GM12892 (cell line): ENCODE results near the gene SLC3A2.
"Not testable (repeated sequence)": the region's sequence is repeated elsewhere in the genome, so short reads cannot be mapped to it uniquely, and the experiment has no call there.

Source experiments
- DNase-seq: peaks from one replicate; pipeline ENCODE4 v3.0.0; 2011; ENCODE audit not compliant: insufficient read length
- FAIRE-seq: peaks from 2 replicates; lab custom pipeline; 2011; peaks lifted over from hg19 to GRCh38; lab: Jason Lieb, UNC
- POLR2A ChIP-seq: IDR thresholded peaks from 2 replicates; pipeline ENCODE4 v1.6.1; 2011; ENCODE audit warnings: low read depth, low read length, control low read depth
- POLR2AphosphoS5 ChIP-seq: IDR thresholded peaks from 2 replicates; pipeline ENCODE4 v1.6.1; 2011; ENCODE audit warnings: low read depth, low read length, control low read depth
- TAF1 ChIP-seq: IDR thresholded peaks from 2 replicates; pipeline ENCODE4 v1.6.1; 2011; ENCODE audit warnings: low read depth, mild to moderate bottlenecking, control low read depth, low read length, borderline replicate concordance

The SLC3A2 gene

GRCh38 chr11:62854013-62854824 is 26.5 kb upstream of the SLC3A2 start:
- DNase-seq (no peak), FAIRE-seq (peak; percentile 30)
- TF ChIP-seq POLR2A: 0 out of 2 replicates have a peak, but pooled peaks have one; percentile 13
- TF ChIP-seq POLR2AphosphoS5: no peak; the same call in 1 of the 2 replicates
- TF ChIP-seq TAF1: no peak

- no peak for DNase-seq
- FAIRE-seq: no peak
These were observed 25.7 kb upstream of the SLC3A2 start for GRCh38 chr11:62854825-62855570.

GRCh38 chr11:62855571-62856332 is 24.9 kb upstream of the SLC3A2 start:
- FAIRE-seq (peak; percentile 98), DNase-seq (peak; percentile 83)
- TF ChIP-seq TAF1: peak; percentile 99
- TF ChIP-seq POLR2AphosphoS5: peak; percentile 100
- peak; percentile 100 for TF ChIP-seq POLR2A

More at GRCh38 chr11:62854825-62855570, 25.7 kb upstream of the SLC3A2 start:
- TF ChIP-seq POLR2A (no peak), POLR2AphosphoS5 (no peak), TAF1 (no peak)

- FAIRE-seq: no peak
- DNase-seq: no peak
- TF ChIP-seq POLR2AphosphoS5: no peak
- TF ChIP-seq TAF1: no peak
- no peak for TF ChIP-seq POLR2A
These were observed 24.3 kb upstream of the SLC3A2 start for GRCh38 chr11:62856333-62856895.

GRCh38 chr11:62857541-62857982 is 23.1 kb upstream of the SLC3A2 start:
- FAIRE-seq: no peak
- no peak for DNase-seq
- TF ChIP-seq POLR2A (no peak), POLR2AphosphoS5 (no peak), TAF1 (no peak)

GRCh38 chr11:62858201-62858600 is 22.5 kb upstream of the SLC3A2 start:
- no peak for FAIRE-seq
- no peak for DNase-seq
- no peak for TF ChIP-seq TAF1

GRCh38 chr11:62859281-62859703 is 21.4 kb upstream of the SLC3A2 start:
- FAIRE-seq, DNase-seq: not testable (repeated sequence)

GRCh38 chr11:62860835-62861563 is 19.7 kb upstream of the SLC3A2 start:
- no peak for TF ChIP-seq TAF1
- no peak for TF ChIP-seq POLR2AphosphoS5
- TF ChIP-seq POLR2A: no peak
- no peak for FAIRE-seq
- no peak for DNase-seq

- FAIRE-seq, DNase-seq: not testable (repeated sequence)
These were observed 19.0 kb upstream of the SLC3A2 start for GRCh38 chr11:62861564-62862192.

GRCh38 chr11:62863687-62864335 is 16.9 kb upstream of the SLC3A2 start:
- FAIRE-seq (no peak), DNase-seq (no peak)
- TF ChIP-seq POLR2A: no peak
- TF ChIP-seq POLR2AphosphoS5: no peak
- TF ChIP-seq TAF1: no peak

GRCh38 chr11:62865635-62866034 is 15.1 kb upstream of the SLC3A2 start:
- FAIRE-seq: no peak
- TF ChIP-seq TAF1 (no peak), POLR2A (no peak), POLR2AphosphoS5 (no peak)
- DNase-seq: no peak

GRCh38 chr11:62874851-62875250 is 5.8 kb upstream of the SLC3A2 start:
- DNase-seq (no peak), FAIRE-seq (no peak)
- TF ChIP-seq POLR2A (no peak), POLR2AphosphoS5 (no peak), TAF1 (no peak)
